Measurements from ENCODE around the gene NEU1.
A peak's percentile ranks its signal among the peaks of the same experiment; 100 is the strongest.

NEU1 gene

GRCh38 chr6:31906122-31906521 is 43.5 kb upstream of the NEU1 start:
- no peak for TF ChIP-seq CTCF (IDR thresholded peaks at IDR 0.05)
- H3K4me3 ChIP-seq: no peak overlapping the region
- H3K27me3 ChIP-seq: no peaks in the 10 kb centered on the region
- DNase-seq: no peak
- no peaks in the 10 kb centered on the region for H3K9me3 ChIP-seq
- H3K4me1 ChIP-seq: peaks cover 0 to 21% (median 11%) of the 10 kb centered on the region in 4 donors
- H3K27ac ChIP-seq: no peak overlapping the region
- no peaks in the 10 kb centered on the region for H3K36me3 ChIP-seq
- intact Hi-C loops (cut with DNase I; ENCODE audit: low total_unique reads): loop anchor here (5.0 kb wide), 1 partner anchor 46 kb away; no protein-coding TSS in a partner anchor

GRCh38 chr6:31905041-31905440 is 42.4 kb upstream of the NEU1 start:
- H3K36me3 ChIP-seq: peaks cover 0 to 3% (median 0%) of the 10 kb centered on the region in 3 donors
- intact Hi-C loops (cut with DNase I; ENCODE audit: low total_unique reads): loop anchor here (5.0 kb wide), 1 partner anchor 47 kb away; no protein-coding TSS in a partner anchor
- H3K27ac ChIP-seq: no peak overlapping the region
- H3K27me3 ChIP-seq: no peaks in the 10 kb centered on the region
- no peak for TF ChIP-seq CTCF (IDR thresholded peaks at IDR 0.05)
- H3K4me1 ChIP-seq: peaks cover 0 to 21% (median 16%) of the 10 kb centered on the region in 4 donors
- H3K4me3 ChIP-seq: no peak overlapping the region
- H3K9me3 ChIP-seq: no peaks in the 10 kb centered on the region
- DNase-seq: no peak

- Histone ChIP-seq H3K36me3 (peaks cover 0 to 9% (median 0%) of the 10 kb centered on the region in 3 donors), H3K27ac (no peak overlapping the region), H3K9me3 (no peaks in the 10 kb centered on the region), H3K4me1 (peaks cover 0 to 30% (median 24%) of the 10 kb centered on the region in 4 donors), H3K27me3 (no peaks in the 10 kb centered on the region), H3K4me3 (no peak overlapping the region)
- TF ChIP-seq CTCF (IDR thresholded peaks at IDR 0.05): no peak
- intact Hi-C loops (cut with DNase I; ENCODE audit: low total_unique reads): no loop called here
- DNase-seq: no peak
These were observed 41.3 kb upstream of the NEU1 start for GRCh38 chr6:31903957-31904356.

- H3K9me3 ChIP-seq: no peaks in the 10 kb centered on the region
- H3K27ac ChIP-seq: peak within 1 kb of the TSS; percentile 83 to 85
- DNase-seq: peak; percentile 87 to 95
- H3K27me3 ChIP-seq: no peaks in the 10 kb centered on the region
- H3K4me1 ChIP-seq: peaks cover 0 to 38% (median 31%) of the 10 kb centered on the region in 4 donors
- peak in 1 of 2 experiments; percentile 11 for TF ChIP-seq CTCF (IDR thresholded peaks at IDR 0.05)
- peaks cover 0 to 9% (median 0%) of the 10 kb centered on the region in 3 donors for H3K36me3 ChIP-seq
- H3K4me3 ChIP-seq: peak within 1 kb of the TSS; percentile 68 to 77
- intact Hi-C loops (cut with DNase I; ENCODE audit: low total_unique reads): no loop called here
These were observed 39.5 kb upstream of the NEU1 start, which contains the start of gene ZBTB12 for GRCh38 chr6:31901953-31902643. Gene ZBTB12, minus strand, starts transcription at chr6:31902086. Its CDS starts 781 bp downstream, at chr6:31901305.

GRCh38 chr6:31901415-31901952 is 38.9 kb upstream of the NEU1 start:
- intact Hi-C loops (cut with DNase I; ENCODE audit: low total_unique reads): no loop called here
- H3K36me3 ChIP-seq: peaks cover 0 to 9% (median 0%) of the 10 kb centered on the region in 3 donors
- no peaks in the 10 kb centered on the region for H3K27me3 ChIP-seq
- DNase-seq: peak; percentile 60 to 84
- H3K9me3 ChIP-seq: no peaks in the 10 kb centered on the region
- peak overlapping the region; percentile 68 to 77 for H3K4me3 ChIP-seq
- no peak for TF ChIP-seq CTCF (IDR thresholded peaks at IDR 0.05)
- peaks cover 0 to 44% (median 37%) of the 10 kb centered on the region in 4 donors for H3K4me1 ChIP-seq
- H3K27ac ChIP-seq: peak overlapping the region; percentile 83 to 85
